ENCODE measurements around the gene SRPK1. TPM values are rescaled to one million over a fixed set of nuclear protein-coding genes. Genes with fewer than 3 reads are reported as not detected.

The SRPK1 gene
- 50.9 TPM for polyA plus RNA-seq
- long read RNA-seq, donor 1, full-length matches to known transcripts, result 1 of 1 reads
- long read RNA-seq, donor 1, partial matches to known transcripts, result 0 of 1 reads
- long read RNA-seq, donor 1, other reads (novel, unspliced or antisense), result 0 of 1 reads
- long read RNA-seq, donor 2, full-length matches to known transcripts, result 6 of 12 reads
- long read RNA-seq, donor 2, partial matches to known transcripts, result 6 of 12 reads
- long read RNA-seq, donor 2, other reads (novel, unspliced or antisense), result 0 of 12 reads
- long read RNA-seq, donor 3, full-length matches to known transcripts, result 4 of 25 reads
- long read RNA-seq, donor 3, partial matches to known transcripts, result 21 of 25 reads
- long read RNA-seq, donor 3, other reads (novel, unspliced or antisense), result 0 of 25 reads
- long read RNA-seq, donor 4, result 0 reads
- long read RNA-seq, donor 5, full-length matches to known transcripts, result 2 of 2 reads
- long read RNA-seq, donor 5, partial matches to known transcripts, result 0 of 2 reads
- long read RNA-seq, donor 5, other reads (novel, unspliced or antisense), result 0 of 2 reads
- long read RNA-seq, donor 6, full-length matches to known transcripts, result 5 of 11 reads
- long read RNA-seq, donor 6, partial matches to known transcripts, result 6 of 11 reads
- long read RNA-seq, donor 6, other reads (novel, unspliced or antisense), result 0 of 11 reads
- long read RNA-seq, donor 7, result 0 reads
- long read RNA-seq, donor 8, full-length matches to known transcripts, result 3 of 30 reads
- long read RNA-seq, donor 8, partial matches to known transcripts, result 27 of 30 reads
- long read RNA-seq, donor 8, other reads (novel, unspliced or antisense), result 0 of 30 reads
- long read RNA-seq, donor 9, full-length matches to known transcripts, result 2 of 2 reads
- long read RNA-seq, donor 9, partial matches to known transcripts, result 0 of 2 reads
- long read RNA-seq, donor 9, other reads (novel, unspliced or antisense), result 0 of 2 reads
- long read RNA-seq, donor 10, full-length matches to known transcripts, result 5 of 14 reads
- long read RNA-seq, donor 10, partial matches to known transcripts, result 9 of 14 reads
- long read RNA-seq, donor 10, other reads (novel, unspliced or antisense), result 0 of 14 reads
- long read RNA-seq, donor 11, partial matches to known transcripts, result 15 of 15 reads
- long read RNA-seq, donor 11, other reads (novel, unspliced or antisense), result 0 of 15 reads

DNA sequence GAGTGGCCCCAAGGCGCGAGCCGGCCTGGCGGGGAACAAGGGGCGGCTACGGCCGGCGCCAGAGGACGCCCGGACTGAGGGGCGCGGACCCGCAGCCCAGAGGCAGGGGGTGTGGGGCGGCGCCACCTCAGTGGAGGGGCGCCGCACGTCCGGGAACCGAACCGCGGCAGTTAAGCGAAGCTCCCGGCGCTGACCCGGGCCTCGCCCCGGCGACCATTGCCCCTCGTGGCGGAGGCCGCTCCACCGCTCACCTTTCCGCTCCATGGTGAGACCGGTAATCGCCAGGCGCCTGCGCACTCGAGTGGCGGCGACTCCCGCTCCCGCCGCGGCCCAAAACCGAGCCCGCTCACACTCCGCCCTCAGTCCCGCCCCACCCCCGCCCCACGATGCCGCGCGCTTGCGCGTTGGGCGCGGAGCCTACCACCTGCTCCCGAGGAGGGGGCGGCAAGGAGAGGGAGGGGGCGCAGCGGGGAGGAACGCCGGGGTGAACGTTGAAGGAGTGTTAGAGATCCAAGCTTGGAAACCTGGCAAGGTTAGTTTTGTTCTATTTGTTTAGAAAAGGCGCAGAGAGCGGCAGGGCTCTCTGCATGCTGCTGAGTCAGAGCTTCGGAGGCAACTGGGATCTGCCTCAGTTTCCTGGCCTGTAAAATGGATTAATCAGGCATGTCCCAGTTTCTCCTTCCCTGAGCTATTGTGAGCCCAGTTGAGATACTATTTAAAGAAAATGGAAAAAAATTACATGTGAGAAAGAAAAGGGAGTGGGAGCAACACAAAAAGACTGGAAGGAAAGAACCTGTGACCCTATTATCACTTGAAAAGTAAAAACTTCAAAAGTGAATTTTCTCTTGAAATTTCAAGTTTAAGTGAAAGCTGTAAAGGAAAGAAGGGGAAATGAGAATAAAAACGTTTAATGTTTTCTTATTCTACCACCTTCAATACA is at the start of gene SRPK1:
SRPK1 (minus strand) TSS at position 306 of the 940 bp plus-strand sequence; CDS start at position 264, 42 bp downstream.
- peak within 1 kb of the TSS; percentile 81 for H3K4me3 ChIP-seq (ENCODE audit: low read length)
- peaks cover 2% of the 10 kb centered on the region for H3K36me3 ChIP-seq (ENCODE audit: control insufficient read depth, insufficient read depth, low read length)
- 17% methylated on average over 2 of the region's 69 CpGs for WGBS (ENCODE audit: insufficient coverage, low lambda C conversion rate)
- peak within 1 kb of the TSS; percentile 92 for H3K27ac ChIP-seq (ENCODE audit: low read length)
- H3K9me3 ChIP-seq (ENCODE audit: control insufficient read depth, low read depth, low read length), result no peaks in the 10 kb centered on the region
- peak; percentile 91 to 94 for DNase-seq
- H3K27me3 ChIP-seq (ENCODE audit: control insufficient read depth, insufficient read depth, low read length), result no peaks in the 10 kb centered on the region
- peaks cover 18% of the 10 kb centered on the region for H3K4me1 ChIP-seq (ENCODE audit: control insufficient read depth, insufficient read depth, low read length)

DNA sequence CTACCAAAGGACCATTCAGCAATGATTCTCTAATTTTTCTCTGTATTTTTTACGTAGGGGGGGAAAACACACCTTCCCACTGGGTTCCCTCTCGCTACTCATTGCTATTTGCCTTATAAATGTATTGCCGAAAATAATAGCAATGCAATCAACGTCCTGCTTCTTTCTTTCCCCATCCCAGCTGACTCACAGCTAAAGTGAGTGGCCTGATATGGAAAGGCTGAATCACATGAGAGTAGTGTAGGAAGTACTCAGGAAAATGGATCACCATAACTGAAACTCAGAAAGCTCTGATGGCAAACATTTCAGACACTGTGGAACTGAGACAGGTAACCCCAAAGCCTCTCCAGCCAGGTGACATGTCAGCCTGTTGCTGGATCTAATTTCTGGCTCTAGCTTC is 49.3 kb upstream of the SRPK1 start:
- H3K4me1 ChIP-seq (ENCODE audit: control insufficient read depth, insufficient read depth, low read length), result peaks cover 17% of the 10 kb centered on the region
- no peak overlapping the region for H3K4me3 ChIP-seq (ENCODE audit: low read length)
- no peaks in the 10 kb centered on the region for H3K9me3 ChIP-seq (ENCODE audit: control insufficient read depth, low read depth, low read length)
- no peaks in the 10 kb centered on the region for H3K27me3 ChIP-seq (ENCODE audit: control insufficient read depth, insufficient read depth, low read length)
- no peaks in the 10 kb centered on the region for H3K36me3 ChIP-seq (ENCODE audit: control insufficient read depth, insufficient read depth, low read length)
- DNase-seq, result no peak
- WGBS (ENCODE audit: insufficient coverage, low lambda C conversion rate), result 100% methylated on average over 2 of the region's 4 CpGs
- no peak overlapping the region for H3K27ac ChIP-seq (ENCODE audit: low read length)

DNA sequence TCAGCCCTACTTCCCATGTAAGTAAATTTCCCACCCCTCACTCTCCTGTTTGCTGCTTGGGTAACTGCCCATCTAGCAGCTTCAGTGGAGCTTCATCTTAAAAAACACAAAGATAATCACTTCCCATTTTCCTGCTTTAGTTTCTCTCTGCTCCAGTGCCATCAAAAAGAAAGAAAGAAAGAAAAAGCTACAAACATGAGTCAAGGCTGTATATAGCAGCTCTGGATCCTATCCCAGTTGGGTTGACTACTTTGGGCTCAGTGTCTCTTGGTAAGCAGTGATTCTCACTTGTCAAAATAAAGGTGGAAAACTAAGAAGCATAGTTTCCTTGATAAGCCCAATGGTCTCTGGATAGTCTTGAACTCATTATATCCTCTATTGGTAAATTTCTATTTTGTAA is 48.7 kb upstream of the SRPK1 start:
- Histone ChIP-seq H3K27ac (ENCODE audit: low read length) (no peak overlapping the region), H3K4me1 (ENCODE audit: control insufficient read depth, insufficient read depth, low read length) (peaks cover 17% of the 10 kb centered on the region), H3K36me3 (ENCODE audit: control insufficient read depth, insufficient read depth, low read length) (no peaks in the 10 kb centered on the region), H3K9me3 (ENCODE audit: control insufficient read depth, low read depth, low read length) (no peaks in the 10 kb centered on the region), H3K27me3 (ENCODE audit: control insufficient read depth, insufficient read depth, low read length) (no peaks in the 10 kb centered on the region), H3K4me3 (ENCODE audit: low read length) (no peak overlapping the region)
- DNase-seq, result no peak

DNA sequence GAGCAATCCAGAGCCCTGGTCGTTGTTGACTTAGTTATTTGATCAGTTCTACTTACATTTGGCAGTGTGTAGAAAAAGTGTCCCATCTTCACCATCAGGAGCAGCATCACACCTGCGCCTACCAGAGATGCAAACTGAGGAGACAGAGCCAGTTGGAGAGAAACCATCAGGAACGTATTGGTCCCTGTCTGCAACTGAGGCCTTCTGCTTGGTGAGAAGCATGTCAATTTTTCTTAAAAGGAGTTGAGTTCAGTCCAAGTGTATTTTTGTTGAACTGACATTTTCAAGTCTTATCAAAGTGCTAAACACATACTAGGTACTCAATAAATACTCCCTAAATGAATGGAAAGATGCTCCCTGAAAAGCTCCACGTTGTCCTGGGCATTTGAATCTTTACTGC is 47.9 kb upstream of the SRPK1 start:
- Histone ChIP-seq H3K4me3 (ENCODE audit: low read length) (no peak overlapping the region), H3K27me3 (ENCODE audit: control insufficient read depth, insufficient read depth, low read length) (no peaks in the 10 kb centered on the region), H3K27ac (ENCODE audit: low read length) (no peak overlapping the region), H3K36me3 (ENCODE audit: control insufficient read depth, insufficient read depth, low read length) (no peaks in the 10 kb centered on the region), H3K9me3 (ENCODE audit: control insufficient read depth, low read depth, low read length) (no peaks in the 10 kb centered on the region), H3K4me1 (ENCODE audit: control insufficient read depth, insufficient read depth, low read length) (peaks cover 17% of the 10 kb centered on the region)
- no peak for DNase-seq
- whole genome bisulfite sequencing (ENCODE audit: insufficient coverage, low lambda C conversion rate), result no CpG with 5 or more reads among the region's 4 CpGs

DNA sequence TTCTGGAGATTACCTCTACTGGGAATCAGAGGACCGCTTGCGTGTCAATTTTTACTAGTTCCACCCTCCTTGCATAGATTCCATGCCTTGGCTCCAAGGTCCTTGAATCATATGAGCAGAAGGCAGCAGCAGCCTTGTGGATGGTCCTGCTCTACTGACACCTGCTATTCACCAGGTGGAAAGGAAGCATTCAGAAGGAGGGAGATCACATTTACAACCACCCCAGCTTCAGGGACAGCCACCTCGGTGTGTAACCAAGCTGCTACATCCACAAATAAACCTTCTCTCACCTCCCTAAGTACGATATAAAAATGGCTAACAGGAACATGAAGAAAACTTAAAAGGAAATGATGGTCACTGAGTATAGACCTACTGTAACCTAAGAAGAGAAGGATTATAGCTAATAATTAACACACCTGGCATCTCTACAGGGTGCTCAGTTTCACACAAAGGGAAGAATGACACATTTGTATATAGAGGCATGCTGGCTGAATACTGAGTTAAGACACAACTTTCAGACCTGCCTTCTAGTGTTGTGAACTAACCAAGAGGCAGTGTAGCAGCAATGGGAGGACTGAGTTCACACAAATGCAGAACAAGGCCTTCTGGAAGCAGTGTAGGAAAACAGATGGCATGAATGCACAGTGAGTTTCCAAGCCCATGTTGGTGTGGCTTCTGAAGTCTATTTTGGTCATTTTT is 46.3 kb upstream of the SRPK1 start:
- Histone ChIP-seq H3K4me1 (ENCODE audit: control insufficient read depth, insufficient read depth, low read length) (peaks cover 13% of the 10 kb centered on the region), H3K27me3 (ENCODE audit: control insufficient read depth, insufficient read depth, low read length) (no peaks in the 10 kb centered on the region), H3K27ac (ENCODE audit: low read length) (peak overlapping the region; percentile 83), H3K36me3 (ENCODE audit: control insufficient read depth, insufficient read depth, low read length) (no peaks in the 10 kb centered on the region), H3K9me3 (ENCODE audit: control insufficient read depth, low read depth, low read length) (no peaks in the 10 kb centered on the region), H3K4me3 (ENCODE audit: low read length) (no peak overlapping the region)
- peak; percentile 48 to 78 for DNase-seq
- WGBS (ENCODE audit: insufficient coverage, low lambda C conversion rate), result 20% methylated on average over 1 of the region's 4 CpGs

DNA sequence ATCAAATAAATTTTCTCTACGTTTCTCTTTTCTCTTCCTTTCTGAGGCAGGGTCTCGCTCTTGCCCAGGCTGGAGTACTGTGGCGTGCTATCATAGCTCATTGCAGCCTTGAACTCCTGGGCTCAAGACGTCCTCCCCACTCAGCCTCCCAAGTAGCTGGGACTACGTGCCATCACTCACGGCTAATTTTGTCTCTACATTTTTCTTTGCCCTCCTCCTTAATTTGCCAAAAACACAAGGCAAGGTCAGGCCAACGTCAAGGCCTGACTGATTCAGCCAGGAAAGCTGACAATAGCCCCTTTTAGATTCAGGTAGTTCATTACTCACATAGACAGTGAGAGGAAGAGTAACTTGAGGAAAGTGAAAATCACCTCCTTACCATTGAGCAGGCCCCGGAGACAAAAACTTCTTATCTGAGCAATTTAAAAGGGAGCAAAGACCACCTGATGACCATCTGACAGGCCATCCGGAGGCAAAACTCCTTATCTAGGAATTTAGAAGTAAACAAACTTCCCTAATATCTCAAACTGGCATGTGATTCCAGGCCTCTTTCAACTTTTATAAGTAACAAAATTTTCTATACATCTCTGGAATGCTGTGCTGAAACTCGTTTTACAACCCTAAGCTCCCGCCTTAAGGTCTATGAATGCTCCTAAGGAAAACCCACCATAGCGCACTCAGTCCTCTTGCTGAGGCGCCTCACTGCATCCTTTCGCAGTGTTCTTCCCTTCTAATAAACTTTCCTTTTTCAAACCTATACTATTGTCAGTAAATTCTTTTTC is 42.1 kb upstream of the SRPK1 start:
- H3K9me3 ChIP-seq (ENCODE audit: control insufficient read depth, low read depth, low read length), result no peaks in the 10 kb centered on the region
- no peak overlapping the region for H3K4me3 ChIP-seq (ENCODE audit: low read length)
- no peak overlapping the region for H3K27ac ChIP-seq (ENCODE audit: low read length)
- DNase-seq, result no peak
- H3K27me3 ChIP-seq (ENCODE audit: control insufficient read depth, insufficient read depth, low read length), result no peaks in the 10 kb centered on the region
- H3K36me3 ChIP-seq (ENCODE audit: control insufficient read depth, insufficient read depth, low read length), result no peaks in the 10 kb centered on the region
- H3K4me1 ChIP-seq (ENCODE audit: control insufficient read depth, insufficient read depth, low read length), result peaks cover 13% of the 10 kb centered on the region
- WGBS (ENCODE audit: insufficient coverage, low lambda C conversion rate), result no CpG with 5 or more reads among the region's 14 CpGs

DNA sequence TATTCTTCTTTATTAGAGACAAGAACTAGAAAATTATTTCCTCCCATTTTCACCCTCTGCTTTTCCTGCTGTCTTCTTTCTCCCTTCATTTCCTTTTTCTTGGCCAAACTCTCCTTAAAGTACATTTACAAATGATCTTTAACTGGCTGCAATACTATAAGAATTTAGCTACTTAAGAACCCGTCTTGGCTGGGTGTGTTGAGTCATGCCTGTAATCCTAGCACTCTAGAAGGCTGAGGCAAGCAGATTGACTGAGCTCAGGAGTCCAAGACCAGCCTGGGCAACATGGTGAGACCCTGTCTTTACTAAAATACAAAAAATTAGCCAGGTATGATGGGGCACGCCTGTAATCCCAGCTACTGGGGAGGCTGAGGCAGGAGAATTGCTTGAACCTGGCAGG is 39.3 kb upstream of the SRPK1 start:
- Histone ChIP-seq H3K36me3 (ENCODE audit: control insufficient read depth, insufficient read depth, low read length) (no peaks in the 10 kb centered on the region), H3K4me1 (ENCODE audit: control insufficient read depth, insufficient read depth, low read length) (peaks cover 6% of the 10 kb centered on the region), H3K27ac (ENCODE audit: low read length) (peak overlapping the region; percentile 10), H3K9me3 (ENCODE audit: control insufficient read depth, low read depth, low read length) (no peaks in the 10 kb centered on the region), H3K27me3 (ENCODE audit: control insufficient read depth, insufficient read depth, low read length) (no peaks in the 10 kb centered on the region), H3K4me3 (ENCODE audit: low read length) (no peak overlapping the region)
- DNase-seq, result peak in 1 of 2 donors; percentile 35
- no CpG with 5 or more reads among the region's 2 CpGs for WGBS (ENCODE audit: insufficient coverage, low lambda C conversion rate)

DNA sequence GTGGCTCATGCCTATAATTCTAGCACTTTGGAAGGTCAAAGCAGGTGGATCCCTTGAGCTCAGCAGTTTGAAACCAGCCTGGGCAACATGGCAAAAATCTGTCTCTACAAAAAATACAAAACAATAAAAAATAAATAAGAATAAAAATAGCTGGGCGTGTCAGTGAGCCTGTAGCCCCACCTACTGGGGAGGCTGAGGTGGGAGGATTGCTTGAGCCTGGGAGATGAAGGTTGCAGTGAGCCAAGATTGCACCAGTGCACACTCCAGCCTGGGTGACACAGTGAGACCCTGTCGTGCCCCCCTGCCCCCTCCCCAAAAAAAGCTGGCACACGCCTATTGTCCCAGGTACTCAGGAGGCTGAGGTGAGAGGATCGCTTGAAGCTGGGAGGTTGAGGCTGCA is 35.1 kb upstream of the SRPK1 start:
- Histone ChIP-seq H3K27me3 (ENCODE audit: control insufficient read depth, insufficient read depth, low read length) (no peaks in the 10 kb centered on the region), H3K9me3 (ENCODE audit: control insufficient read depth, low read depth, low read length) (no peaks in the 10 kb centered on the region), H3K4me3 (ENCODE audit: low read length) (no peak overlapping the region), H3K4me1 (ENCODE audit: control insufficient read depth, insufficient read depth, low read length) (no peaks in the 10 kb centered on the region), H3K36me3 (ENCODE audit: control insufficient read depth, insufficient read depth, low read length) (no peaks in the 10 kb centered on the region), H3K27ac (ENCODE audit: low read length) (no peak overlapping the region)
- no CpG with 5 or more reads among the region's 4 CpGs for WGBS (ENCODE audit: insufficient coverage, low lambda C conversion rate)
- no peak for DNase-seq

DNA sequence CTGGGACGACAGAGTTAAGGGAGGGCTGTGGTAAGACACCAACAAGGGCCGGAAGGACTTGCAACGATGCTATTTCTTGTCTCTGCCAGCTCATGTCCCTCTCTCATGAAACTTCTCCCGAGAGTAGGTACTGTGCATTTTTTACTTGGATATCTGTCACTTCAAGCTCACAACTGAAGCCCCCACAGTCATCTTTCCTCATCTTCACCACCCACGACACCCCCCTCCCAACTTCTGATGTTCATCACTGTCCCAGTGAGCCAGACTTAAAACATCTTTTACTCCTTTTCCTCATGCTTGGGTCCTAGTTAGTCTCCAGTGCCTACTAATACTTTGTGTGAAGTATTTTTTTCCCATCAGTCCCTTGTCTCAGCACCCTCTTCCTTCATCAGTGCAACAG is 34.6 kb upstream of the SRPK1 start:
- Histone ChIP-seq H3K36me3 (ENCODE audit: control insufficient read depth, insufficient read depth, low read length) (no peaks in the 10 kb centered on the region), H3K9me3 (ENCODE audit: control insufficient read depth, low read depth, low read length) (no peaks in the 10 kb centered on the region), H3K4me3 (ENCODE audit: low read length) (no peak overlapping the region), H3K27me3 (ENCODE audit: control insufficient read depth, insufficient read depth, low read length) (no peaks in the 10 kb centered on the region), H3K27ac (ENCODE audit: low read length) (no peak overlapping the region), H3K4me1 (ENCODE audit: control insufficient read depth, insufficient read depth, low read length) (no peaks in the 10 kb centered on the region)
- no peak for DNase-seq
- WGBS (ENCODE audit: insufficient coverage, low lambda C conversion rate), result 100% methylated on average over 1 of the region's 5 CpGs

Measured in large intestine (tissue), 12 donors.